ENCODE results near the gene TMTC1.
"Not testable (repeated sequence)": the region's sequence is repeated elsewhere in the genome, so short reads cannot be mapped to it uniquely, and the experiment has no call there.

Gene TMTC1

DNA sequence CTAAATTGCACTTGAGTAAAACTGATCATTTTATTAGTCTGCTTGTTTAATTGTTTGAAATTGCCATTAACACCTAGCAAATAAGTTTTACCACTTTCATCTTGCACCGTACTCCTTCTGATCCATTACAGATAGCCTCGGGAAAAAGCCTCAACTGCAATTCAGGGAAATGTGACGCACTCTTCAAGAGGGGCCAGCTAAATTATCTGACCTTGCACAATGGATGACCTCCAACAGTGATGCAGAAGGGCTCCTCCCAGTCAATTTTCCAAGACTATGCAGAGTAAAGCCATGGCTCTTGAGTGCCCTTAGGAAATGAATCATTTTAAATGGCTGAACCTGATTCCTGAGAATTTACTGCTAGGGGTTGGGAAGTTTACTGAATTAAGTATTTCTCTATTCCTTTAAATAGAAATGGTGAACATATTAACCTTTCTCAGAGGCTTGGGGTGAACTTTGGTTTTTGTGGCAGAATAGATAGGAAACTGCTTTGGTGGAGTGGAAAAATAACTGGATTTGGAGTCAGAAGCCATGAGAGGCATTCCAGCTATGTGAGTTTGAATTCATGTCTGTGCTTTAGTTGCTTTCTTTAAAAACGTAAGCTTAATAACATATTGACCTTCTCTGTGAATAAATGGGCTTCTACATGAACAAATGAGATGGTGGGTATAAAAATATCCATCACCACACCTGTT, 221.5 kb downstream of the TMTC1 start:
- no peak for DNase-seq

- DNase-seq, result no peak
Observed at GRCh38 chr12:29561664-29562071, 222.1 kb downstream of the TMTC1 start.

GRCh38 chr12:29559198-29559597, 224.5 kb downstream of the TMTC1 start:
- DNase-seq, result no peak

DNA sequence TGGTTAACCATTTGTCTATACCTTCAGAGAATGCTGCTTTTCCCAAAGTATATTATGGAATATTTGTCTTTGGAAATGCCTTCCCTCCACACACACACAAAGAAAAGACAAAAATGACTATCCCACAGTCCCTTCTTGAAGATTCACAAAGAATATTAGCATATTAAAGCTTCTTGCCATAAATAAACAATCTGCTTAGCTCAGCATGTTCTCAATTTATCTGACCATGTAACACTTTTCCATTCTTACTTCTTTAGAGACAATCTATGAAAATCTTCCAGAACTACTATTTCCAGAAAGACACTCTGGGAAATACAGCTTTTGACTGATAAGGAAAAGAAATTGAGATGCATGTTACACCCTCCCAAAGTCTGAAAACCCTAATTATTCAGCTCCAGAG, 227.4 kb downstream of the TMTC1 start:
- no peak for DNase-seq

- DNase-seq, result not testable (repeated sequence)
Observed at GRCh38 chr12:29555451-29555850, 228.3 kb downstream of the TMTC1 start.

GRCh38 chr12:29552994-29553748, 230.6 kb downstream of the TMTC1 start:
- no peak for DNase-seq

GRCh38 chr12:29552324-29552927, 231.3 kb downstream of the TMTC1 start:
- peak; percentile 45 to 56 for DNase-seq

GRCh38 chr12:29551812-29552211, 231.9 kb downstream of the TMTC1 start:
- no peak for DNase-seq

- no peak for DNase-seq
Observed at GRCh38 chr12:29547864-29548263, 235.9 kb downstream of the TMTC1 start.

DNA sequence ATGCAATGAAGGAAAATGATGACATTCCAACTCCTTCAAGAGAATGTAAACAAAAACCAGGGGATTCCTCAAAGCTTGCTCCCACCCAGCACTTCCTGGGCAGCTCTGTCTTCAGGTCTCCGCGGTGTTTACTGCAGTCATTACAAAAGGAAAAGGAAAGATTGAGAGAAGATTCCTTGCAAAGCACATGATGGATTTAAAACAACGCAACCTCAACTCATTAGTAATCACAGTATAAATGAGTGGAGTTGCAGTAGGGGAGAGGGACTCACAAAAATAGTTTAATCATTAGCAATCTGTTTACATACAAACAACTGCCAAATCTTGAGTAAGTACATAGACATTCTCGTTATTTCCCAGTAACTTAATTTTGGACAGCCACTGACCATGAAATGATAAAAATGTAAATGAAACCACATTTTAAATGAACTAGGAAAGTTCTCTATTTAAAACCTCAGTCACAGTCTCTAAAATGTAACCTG, 236.6 kb downstream of the TMTC1 start:
- no peak for DNase-seq

DNA sequence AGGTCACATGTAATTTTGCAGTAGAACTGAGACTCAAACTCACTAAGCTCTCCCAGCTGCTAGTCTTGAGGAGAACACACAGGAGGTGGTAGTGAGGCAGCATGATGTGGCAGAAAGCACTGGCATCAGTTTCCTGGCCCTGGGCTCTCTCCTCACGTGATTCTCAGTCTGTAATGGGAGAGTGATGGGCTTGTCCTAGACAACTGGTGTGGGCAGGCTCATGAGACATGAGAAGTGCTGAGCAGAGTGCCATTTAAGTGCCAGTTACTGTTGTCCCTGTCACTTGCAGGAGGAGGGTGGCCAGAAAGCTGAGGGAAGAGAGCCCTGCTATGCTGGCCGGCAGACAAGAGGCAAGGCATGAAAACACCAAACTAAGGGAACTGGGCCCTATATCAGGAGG, 237.7 kb downstream of the TMTC1 start:
- DNase-seq, result no peak

DNA sequence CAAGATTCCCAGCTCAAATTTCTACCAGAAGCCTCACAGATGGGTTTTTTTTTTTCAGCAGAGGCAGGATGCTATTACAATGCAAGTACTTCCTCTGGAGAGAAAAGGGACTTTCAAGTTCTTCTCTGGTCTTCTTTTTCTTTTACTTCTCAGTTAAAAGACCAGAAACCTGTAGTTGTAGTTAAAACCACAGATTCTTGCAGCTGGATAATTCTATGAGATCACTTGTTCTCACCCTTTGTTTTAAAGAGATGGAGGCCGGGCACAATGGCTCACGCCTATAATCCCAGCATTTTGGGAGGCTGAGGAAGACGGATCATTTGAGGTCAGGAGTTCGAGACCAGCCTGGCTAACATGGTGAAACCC, 238.7 kb downstream of the TMTC1 start:
- DNase-seq, result no peak

DNA sequence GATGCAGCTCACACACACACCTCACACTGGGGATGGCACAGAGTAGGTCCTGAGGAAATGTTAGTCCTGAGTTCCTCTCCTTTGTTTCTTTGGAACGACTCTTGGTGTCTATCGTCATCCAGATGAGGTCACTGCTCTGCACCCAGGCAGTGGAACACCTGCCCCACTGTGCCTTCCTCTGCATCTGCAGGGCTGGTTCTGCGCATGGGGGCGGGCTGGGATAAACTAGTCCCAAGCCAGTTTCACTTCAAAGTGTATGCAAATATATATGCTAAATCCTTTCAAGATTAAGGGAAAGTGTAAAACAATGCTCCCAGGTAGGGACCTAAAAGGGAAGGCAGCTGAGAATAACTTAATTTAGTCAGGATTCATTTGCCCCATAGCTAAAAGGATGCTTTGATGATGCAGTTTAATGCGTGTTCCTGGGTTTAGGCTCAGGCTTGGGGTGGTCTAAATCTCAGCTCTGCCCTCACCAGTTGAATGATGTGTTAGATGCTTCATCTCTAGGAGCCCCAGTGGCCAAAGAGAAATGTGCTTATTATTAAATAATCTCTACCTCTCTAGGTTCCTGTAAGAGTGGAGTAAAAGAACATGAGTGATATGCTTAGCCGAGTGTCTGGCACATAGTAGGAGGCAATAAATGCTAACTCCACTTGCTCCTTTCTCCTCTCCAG, 239.2 kb downstream of the TMTC1 start:
- peak in 1 of 2 experiments; percentile 16 for DNase-seq

GRCh38 chr12:29543036-29543435, 240.7 kb downstream of the TMTC1 start:
- DNase-seq, result no peak

DNA sequence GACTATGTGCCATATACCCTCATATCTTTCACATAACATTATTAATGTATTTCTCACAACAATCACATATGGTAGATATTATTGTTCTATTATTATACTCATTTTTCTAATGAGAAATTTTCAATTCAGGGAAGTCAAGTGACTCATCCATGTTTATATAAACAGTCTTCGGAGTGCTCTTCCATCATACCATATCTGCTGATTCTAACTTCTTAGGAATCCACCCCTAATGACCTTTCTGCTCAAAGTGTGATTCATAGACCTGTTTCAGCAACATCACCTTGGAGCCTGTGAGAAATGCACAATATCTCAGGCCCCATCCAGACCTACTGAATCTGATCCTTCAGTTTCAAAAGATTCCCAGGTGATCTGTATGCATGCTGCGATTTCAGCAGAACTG, 246.4 kb downstream of the TMTC1 start:
- DNase-seq, result no peak

GRCh38 chr12:29534935-29535334, 248.8 kb downstream of the TMTC1 start:
- no peak for DNase-seq

DNA sequence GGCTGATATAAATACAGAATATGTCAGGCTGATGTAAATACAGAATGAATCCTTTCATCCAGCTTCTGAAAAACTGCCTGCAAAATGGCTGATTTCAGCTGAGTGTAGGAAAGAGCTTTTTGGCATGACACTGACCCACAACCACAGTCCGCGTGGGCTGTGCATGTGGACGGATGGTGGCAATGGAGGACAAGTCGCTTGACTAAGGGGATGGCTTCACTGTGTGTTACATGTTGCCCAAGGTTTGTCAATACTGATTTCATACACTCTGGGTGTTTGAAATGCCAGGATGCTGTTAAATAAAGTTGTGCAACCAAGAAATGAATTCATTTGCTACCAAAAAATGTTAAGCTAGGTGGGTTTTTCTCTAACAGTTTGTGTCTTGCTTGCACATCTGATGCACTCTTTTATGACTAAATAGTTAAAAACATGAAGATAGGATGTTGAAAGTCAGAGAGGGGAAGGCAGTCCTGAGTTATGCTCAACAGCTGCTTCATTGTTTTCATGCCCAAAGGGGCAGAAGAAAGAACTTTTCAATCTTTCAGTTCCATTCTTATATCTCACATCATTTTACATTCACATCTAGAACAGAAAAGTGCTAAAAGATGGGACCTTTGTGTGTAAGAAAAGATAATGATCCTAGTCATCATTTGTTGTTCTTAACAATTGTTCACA, 249.8 kb downstream of the TMTC1 start:
- no peak for DNase-seq

- DNase-seq, result no peak
Observed at GRCh38 chr12:29531471-29531870, 252.3 kb downstream of the TMTC1 start.

GRCh38 chr12:29530436-29530835, 253.3 kb downstream of the TMTC1 start:
- DNase-seq, result no peak

- DNase-seq, result no peak
Observed at GRCh38 chr12:29528161-29528560, 255.6 kb downstream of the TMTC1 start.

DNA sequence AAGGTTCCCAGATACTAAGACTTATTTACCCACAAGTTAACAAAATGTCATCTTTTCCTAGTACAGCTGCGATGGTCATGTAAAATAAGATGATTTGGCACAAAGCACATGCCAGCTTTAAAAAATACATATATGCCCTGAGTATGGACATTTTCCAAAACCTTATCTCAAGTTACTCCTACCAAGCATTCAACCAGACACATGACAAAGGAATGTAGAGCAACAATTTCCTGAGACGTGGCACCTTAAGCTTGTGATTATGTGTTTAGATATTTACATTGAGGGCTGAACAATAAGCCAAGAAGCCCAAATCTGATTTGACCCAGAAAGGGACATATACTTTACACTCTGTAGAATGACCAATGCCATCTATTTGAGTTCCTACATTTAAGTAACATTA, 261.8 kb downstream of the TMTC1 start:
- DNase-seq, result no peak

- peak; percentile 56 to 59 for DNase-seq
Observed at GRCh38 chr12:29519585-29520182, 264.1 kb downstream of the TMTC1 start.
